Measurements from ENCODE around the gene AKAP13. TPM values are rescaled to one million over a fixed set of nuclear protein-coding genes. Genes with fewer than 3 reads are reported as not detected.

AKAP13 gene
- polyA plus RNA-seq, 3 donors = 47.9 to 99.7 (median 92.6) TPM

DNA sequence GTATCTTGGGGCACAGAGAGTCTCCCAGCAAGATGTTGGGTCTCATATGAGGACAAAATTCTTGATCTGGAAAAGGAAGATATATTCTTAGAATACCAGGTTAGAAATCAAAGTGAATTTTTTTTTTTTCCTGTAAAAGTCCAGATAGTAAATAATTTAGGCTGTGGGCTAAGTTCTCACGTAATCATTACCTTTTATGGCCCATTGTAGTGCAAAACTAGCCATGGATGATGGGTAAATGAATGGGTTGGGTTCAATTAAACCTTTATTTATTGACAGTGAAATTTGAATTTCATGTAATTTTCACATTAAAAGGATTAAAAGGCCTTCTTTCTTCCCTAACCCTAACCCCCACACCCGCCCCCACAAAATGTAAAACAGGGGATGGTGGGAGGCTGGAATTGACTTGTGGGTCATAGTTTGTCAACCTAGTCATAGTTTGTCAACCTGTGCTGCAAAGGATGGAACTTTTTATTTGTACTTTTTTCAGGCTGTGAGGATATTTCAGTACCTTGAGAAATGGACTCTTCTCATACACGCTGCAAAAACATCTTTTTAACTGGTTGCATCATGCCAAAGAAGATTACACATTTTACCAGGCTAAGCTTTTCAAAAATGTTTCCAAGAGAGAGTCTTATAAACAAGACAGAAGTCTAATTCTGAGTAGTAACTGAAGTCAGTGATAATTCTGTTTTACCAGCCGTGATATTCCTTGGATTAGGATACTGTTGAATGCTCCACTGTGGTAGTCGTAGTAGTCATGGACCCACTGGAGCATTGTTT, 138.8 kb downstream of the AKAP13 start:
- no peaks in the 10 kb centered on the region for H3K4me1 ChIP-seq (ENCODE audit: control insufficient read depth in 1 of 2, insufficient read depth in 2 of 2, low read length in 2 of 2)
- WGBS (ENCODE audit: insufficient coverage) = 100% methylated on average over 1 of the region's 5 CpGs
- H3K27me3 ChIP-seq (ENCODE audit: control insufficient read depth in 2 of 2, insufficient read depth in 2 of 2, low read length in 2 of 2) = no peaks in the 10 kb centered on the region
- Mint-ChIP-seq H3K27ac (no peak overlapping the region), H3K9me3 (no peaks in the 10 kb centered on the region), H3K4me1 (peaks cover 7% of the 10 kb centered on the region), H3K4me3 (no peak overlapping the region), H3K36me3 (peaks cover 0 to 10% of the 10 kb centered on the region in 2 donors), H3K27me3 (ENCODE audit: low read depth in 3 of 3) (no peaks in the 10 kb centered on the region)
- no peak overlapping the region for H2AFZ ChIP-seq (ENCODE audit: insufficient read depth, low read depth, low read length, poor library complexity, severe bottlenecking)
- H3K27ac ChIP-seq (ENCODE audit: low read depth in 1 of 2, low read length in 2 of 2) = no peak overlapping the region
- no peak overlapping the region for H3K4me3 ChIP-seq (replicated peaks in 1 of 3; ENCODE audit: low read depth in 2 of 3, low read length in 3 of 3)
- intact Hi-C loops (cut with micrococcal nuclease) = no loop called here
- no peaks in the 10 kb centered on the region for H3K36me3 ChIP-seq (replicated peaks in 1 of 2; ENCODE audit: control insufficient read depth in 1 of 2, insufficient read depth in 2 of 2, low read length in 2 of 2)
- H3K79me2 ChIP-seq (ENCODE audit: insufficient read depth, low read length) = peaks cover 7% of the 10 kb centered on the region
- no peak for DNase-seq
- H3K9me3 ChIP-seq (replicated peaks in 1 of 2; ENCODE audit: control insufficient read depth in 1 of 2, insufficient read depth in 1 of 2, low read length in 2 of 2) = no peaks in the 10 kb centered on the region
- TF ChIP-seq, protein P1, sequence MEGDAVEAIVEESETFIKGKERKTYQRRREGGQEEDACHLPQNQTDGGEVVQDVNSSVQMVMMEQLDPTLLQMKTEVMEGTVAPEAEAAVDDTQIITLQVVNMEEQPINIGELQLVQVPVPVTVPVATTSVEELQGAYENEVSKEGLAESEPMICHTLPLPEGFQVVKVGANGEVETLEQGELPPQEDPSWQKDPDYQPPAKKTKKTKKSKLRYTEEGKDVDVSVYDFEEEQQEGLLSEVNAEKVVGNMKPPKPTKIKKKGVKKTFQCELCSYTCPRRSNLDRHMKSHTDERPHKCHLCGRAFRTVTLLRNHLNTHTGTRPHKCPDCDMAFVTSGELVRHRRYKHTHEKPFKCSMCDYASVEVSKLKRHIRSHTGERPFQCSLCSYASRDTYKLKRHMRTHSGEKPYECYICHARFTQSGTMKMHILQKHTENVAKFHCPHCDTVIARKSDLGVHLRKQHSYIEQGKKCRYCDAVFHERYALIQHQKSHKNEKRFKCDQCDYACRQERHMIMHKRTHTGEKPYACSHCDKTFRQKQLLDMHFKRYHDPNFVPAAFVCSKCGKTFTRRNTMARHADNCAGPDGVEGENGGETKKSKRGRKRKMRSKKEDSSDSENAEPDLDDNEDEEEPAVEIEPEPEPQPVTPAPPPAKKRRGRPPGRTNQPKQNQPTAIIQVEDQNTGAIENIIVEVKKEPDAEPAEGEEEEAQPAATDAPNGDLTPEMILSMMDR (IDR thresholded peaks at IDR 0.05) = no peak
- H3K9ac ChIP-seq (ENCODE audit: insufficient read depth, low read length, poor library complexity, severe bottlenecking) = no peak overlapping the region
- H3K4me2 ChIP-seq (replicated peaks; ENCODE audit: extremely low read depth, low read length, poor library complexity, severe bottlenecking) = no peak overlapping the region
- no peaks in the 10 kb centered on the region for H4K20me1 ChIP-seq (ENCODE audit: insufficient read depth, low read length)

DNA sequence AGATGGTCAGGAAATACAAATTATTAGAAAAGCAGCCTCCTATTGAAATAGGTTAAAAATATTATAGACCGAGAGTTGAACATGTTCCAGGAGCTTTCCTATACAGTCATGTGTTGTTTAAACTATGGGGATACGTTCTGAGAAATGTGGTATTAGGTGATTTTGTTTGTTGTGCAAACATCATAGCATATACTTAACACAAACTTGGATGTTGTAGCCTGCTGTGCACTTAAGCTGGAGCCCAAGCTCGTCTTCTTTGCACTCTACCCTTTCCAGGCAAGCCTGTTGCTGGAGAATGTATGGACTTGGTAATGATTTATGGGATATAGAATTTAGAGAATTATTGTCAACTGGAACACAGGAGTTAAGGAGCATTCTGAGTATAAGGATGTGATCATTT, 140.2 kb downstream of the AKAP13 start:
- H3K4me3 Mint-ChIP-seq = no peak overlapping the region
- Histone ChIP-seq H3K9me3 (replicated peaks in 1 of 2; ENCODE audit: control insufficient read depth in 1 of 2, insufficient read depth in 1 of 2, low read length in 2 of 2) (no peaks in the 10 kb centered on the region), H3K27me3 (ENCODE audit: control insufficient read depth in 2 of 2, insufficient read depth in 2 of 2, low read length in 2 of 2) (no peaks in the 10 kb centered on the region), H4K20me1 (ENCODE audit: insufficient read depth, low read length) (no peaks in the 10 kb centered on the region), H3K36me3 (replicated peaks in 1 of 2; ENCODE audit: control insufficient read depth in 1 of 2, insufficient read depth in 2 of 2, low read length in 2 of 2) (no peaks in the 10 kb centered on the region), H3K27ac (ENCODE audit: low read depth in 1 of 2, low read length in 2 of 2) (no peak overlapping the region), H3K4me1 (ENCODE audit: control insufficient read depth in 1 of 2, insufficient read depth in 2 of 2, low read length in 2 of 2) (no peaks in the 10 kb centered on the region), H3K4me3 (replicated peaks in 1 of 3; ENCODE audit: low read depth in 2 of 3, low read length in 3 of 3) (no peak overlapping the region), H3K79me2 (ENCODE audit: insufficient read depth, low read length) (peaks cover 7% of the 10 kb centered on the region), H2AFZ (ENCODE audit: insufficient read depth, low read depth, low read length, poor library complexity, severe bottlenecking) (no peak overlapping the region), H3K4me2 (replicated peaks; ENCODE audit: extremely low read depth, low read length, poor library complexity, severe bottlenecking) (no peak overlapping the region), H3K9ac (ENCODE audit: insufficient read depth, low read length, poor library complexity, severe bottlenecking) (no peak overlapping the region)
- TF ChIP-seq, protein P1 (IDR thresholded peaks at IDR 0.05) = no peak
- no peaks in the 10 kb centered on the region for H3K9me3 Mint-ChIP-seq
- no peak overlapping the region for H3K27ac Mint-ChIP-seq
- intact Hi-C loops (cut with micrococcal nuclease) = no loop called here
- peaks cover 0 to 10% of the 10 kb centered on the region in 2 donors for H3K36me3 Mint-ChIP-seq
- peaks cover 8% of the 10 kb centered on the region for H3K4me1 Mint-ChIP-seq
- DNase-seq = no peak
- WGBS (ENCODE audit: insufficient coverage) = 100% methylated on average over 1 of the region's 3 CpGs
- H3K27me3 Mint-ChIP-seq (ENCODE audit: low read depth in 3 of 3) = no peaks in the 10 kb centered on the region
